HG03469 (cell line): Measurements from ENCODE around the gene CASKIN1.
A peak's percentile ranks its signal among the peaks of the same experiment; 100 is the strongest.

Experiments used
- ATAC-seq: cut with Tn5 transposase; IDR thresholded peaks from one replicate; pipeline ENCODE4 v1.9.1; 2021; ENCODE audit warnings: mild to moderate bottlenecking, moderate library complexity, moderate number of reproducible peaks; ENCODE audit not compliant: unreplicated experiment

CASKIN1 gene

DNA sequence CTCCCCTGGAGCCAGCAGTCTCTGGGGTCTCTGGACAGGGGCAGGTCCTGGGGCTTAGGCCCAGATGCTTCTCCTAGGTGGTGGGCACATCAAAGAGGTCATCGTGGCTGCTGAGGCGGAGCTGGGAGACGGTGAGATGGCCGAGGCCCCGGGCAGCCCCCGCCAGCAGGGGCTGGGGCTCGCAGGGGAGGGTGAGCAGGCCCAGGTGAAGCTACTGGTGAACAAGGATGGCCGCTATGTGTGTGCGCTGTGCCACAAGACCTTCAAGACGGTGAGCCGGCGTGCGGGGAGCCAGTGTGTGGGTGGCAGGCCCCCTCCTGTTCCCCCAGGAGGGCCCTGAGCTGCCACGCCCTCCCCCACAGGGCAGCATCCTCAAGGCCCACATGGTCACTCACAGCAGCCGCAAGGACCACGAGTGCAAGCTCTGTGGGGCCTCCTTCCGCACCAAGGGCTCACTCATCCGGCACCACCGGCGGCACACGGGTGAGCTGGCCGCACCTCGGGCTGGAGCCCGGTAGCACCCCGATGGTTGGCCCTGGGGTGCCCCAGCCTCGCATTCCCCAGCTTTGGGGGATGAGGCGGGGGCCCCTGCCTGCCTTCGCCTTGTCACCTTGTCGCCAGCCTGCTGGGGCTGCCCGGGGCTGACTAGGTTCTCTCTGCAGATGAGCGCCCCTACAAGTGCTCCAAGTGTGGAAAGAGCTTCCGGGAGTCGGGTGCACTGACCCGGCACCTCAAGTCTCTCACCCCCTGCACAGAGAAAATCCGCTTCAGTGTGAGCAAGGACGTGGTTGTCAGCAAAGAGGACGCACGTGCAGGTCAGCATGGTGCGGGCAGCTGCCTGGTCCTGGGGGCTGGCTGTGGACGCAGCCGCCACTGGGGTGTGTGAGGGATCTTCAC, 35.9 kb upstream of the CASKIN1 start:
- no peak for ATAC-seq

- no peak for ATAC-seq
These were observed 34.9 kb upstream of the CASKIN1 start for GRCh38 chr16:2231016-2231931.

GRCh38 chr16:2230376-2230775, 34.0 kb upstream of the CASKIN1 start:
- no peak for ATAC-seq

GRCh38 chr16:2229632-2230250, 33.3 kb upstream of the CASKIN1 start:
- no peak for ATAC-seq

DNA sequence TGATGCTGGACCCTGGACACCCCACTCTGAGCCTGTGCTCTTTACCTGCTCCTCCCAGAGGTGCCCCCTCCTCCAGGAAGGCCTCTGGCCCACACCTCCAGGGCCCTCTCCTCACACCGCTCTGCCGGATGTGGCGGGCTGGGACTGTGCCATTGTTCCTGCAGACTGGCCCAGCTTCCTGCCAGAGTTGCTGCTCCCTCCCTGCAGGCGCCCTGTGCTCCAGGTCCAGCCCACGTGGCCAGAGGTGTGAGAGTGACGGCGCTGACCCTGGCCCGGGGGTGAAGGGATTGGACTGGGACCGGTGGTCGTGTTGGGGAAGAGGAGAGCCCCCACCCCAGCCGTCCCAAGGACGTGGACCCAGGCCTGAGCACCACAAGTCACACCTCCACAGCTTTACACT, 32.7 kb upstream of the CASKIN1 start:
- ATAC-seq = no peak

- ATAC-seq = no peak
These were observed 31.9 kb upstream of the CASKIN1 start for GRCh38 chr16:2228161-2228824.

DNA sequence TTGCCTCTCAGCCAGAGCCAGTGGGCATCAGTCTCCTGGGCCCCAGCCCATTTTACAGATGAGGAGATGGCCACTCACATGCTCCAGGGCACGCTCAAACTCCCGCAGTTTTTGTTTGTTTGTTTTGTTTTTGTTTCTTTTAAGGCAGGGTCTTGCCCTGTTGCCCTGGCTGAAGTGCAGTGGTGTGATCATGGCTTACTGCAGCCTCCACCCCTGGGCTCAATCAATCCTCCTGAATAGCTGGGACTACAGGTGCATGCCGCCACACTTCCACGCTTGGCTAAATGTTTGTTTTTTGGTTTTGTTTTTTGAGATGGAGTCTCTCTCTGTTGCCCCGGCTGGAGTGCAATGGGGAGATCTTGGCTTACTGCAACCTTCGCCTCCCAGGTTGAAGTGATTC, 30.5 kb upstream of the CASKIN1 start:
- no peak for ATAC-seq

DNA sequence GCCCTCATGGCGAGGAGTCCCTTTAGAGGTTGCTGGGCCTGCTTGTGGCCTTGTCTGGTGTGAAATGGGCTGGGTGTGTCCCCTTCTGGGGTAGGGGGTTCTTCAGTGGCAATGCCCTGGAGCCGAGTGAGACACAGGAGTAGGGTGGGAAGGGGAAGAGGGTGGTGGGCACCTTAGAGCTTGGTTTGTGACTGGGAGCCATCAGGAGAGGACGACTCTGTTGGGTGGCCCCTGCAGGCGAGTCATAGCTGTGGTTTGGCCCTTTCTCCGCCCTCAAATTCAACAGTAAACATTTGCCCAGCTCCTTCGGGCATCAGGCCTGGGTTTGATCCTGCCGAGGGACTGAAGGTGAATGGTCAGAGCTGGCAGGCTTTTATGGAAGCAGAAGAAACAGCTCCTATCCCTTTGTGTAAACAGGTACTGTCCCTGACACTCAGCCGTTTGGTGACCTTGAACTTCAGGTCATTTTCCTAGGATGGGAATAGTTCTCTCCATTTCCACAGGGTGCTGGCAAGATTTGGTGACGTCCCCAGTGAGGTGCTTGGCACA, 29.9 kb upstream of the CASKIN1 start:
- ATAC-seq = no peak

GRCh38 chr16:2223942-2224486, 27.6 kb upstream of the CASKIN1 start:
- no peak for ATAC-seq

DNA sequence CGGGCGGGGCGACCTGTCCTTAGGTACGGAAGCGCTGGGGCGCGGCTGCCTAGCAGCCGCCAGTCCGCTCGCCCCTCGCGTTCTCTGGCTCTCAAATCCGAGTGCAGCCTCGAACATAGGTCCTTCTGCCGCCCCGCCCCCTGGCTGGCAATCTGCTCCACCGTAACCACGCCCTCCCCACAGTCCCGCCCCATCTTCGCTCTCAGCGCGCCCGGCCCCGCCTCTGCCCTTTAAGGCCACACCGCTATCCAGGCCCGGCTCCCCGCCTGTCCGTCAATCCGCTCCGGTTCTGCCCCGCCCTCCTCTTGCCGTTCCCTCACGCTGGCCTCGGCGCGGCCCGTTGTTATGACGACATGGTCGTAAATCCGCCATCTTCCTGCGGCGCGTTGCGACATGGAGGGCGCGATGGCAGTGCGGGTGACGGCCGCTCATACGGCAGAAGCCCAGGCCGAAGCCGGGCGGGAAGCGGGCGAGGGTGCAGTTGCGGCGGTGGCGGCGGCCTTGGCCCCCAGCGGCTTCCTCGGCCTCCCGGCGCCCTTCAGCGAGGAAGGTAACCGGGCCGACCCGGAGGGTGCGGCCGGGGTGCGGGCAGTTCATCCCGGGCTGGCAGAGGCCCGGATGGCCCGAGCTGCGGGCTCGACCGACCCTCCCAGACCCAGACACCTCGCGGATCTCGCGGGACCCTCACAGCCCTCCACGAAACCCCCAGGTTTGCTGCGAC, 27.0 kb upstream of the CASKIN1 start, which contains the start of gene E4F1:
E4F1 (plus strand) TSS at position 371 of the 721 bp plus-strand sequence; CDS start at position 394, 23 bp downstream.
- peak; percentile 71 for ATAC-seq

GRCh38 chr16:2216330-2216729, 19.9 kb upstream of the CASKIN1 start:
- ATAC-seq = no peak

- no peak for ATAC-seq
These were observed 18.2 kb upstream of the CASKIN1 start, which contains the start of gene PGP for GRCh38 chr16:2214719-2214968. Gene PGP, minus strand, starts transcription at chr16:2214840. Its CDS starts 63 bp downstream, at chr16:2214777.

DNA sequence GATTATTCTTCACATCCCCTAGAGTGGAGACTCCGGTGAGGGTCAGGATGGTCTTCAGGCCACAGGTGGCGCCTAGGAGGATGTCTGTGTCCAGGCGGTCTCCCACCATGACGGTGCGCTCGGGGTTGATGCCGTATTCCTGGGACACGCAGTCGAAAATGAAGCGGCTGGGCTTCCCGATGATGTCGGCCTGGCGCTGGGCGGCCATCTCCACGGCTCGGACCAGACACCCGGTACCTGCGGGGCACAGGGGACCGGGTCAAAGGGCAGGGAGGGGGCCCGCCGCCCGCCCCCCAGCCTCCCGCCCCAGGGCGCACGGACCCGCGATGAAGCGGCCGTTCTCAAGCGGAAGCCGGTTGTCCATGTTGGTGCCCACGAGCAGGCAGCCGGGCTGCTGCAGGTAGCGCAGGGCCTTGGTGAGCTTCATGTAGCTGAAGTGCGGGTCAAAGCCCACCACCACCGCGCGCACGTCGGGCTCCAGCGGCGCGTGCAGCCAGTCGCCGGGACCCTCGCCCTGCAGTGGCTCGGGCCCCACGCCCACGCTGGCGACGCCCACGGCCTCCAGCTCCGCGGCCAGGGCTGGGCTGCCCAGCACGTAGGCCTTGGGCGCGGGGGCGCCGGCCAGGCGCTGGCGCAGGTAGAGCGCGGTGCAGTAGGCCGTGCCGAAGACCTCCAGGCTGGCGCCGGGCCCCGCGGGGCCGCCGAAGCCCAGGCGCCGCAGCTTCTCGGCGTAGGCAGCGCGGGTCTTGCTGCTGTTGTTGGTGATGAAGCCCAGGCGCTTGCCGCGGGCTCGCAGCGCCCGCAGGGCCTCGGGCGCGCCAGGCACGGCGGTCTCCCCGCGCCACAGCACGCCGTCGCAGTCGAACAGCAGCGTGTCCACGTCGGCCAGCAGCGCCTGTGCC, 17.7 kb upstream of the CASKIN1 start:
- peak; percentile 4 for ATAC-seq

DNA sequence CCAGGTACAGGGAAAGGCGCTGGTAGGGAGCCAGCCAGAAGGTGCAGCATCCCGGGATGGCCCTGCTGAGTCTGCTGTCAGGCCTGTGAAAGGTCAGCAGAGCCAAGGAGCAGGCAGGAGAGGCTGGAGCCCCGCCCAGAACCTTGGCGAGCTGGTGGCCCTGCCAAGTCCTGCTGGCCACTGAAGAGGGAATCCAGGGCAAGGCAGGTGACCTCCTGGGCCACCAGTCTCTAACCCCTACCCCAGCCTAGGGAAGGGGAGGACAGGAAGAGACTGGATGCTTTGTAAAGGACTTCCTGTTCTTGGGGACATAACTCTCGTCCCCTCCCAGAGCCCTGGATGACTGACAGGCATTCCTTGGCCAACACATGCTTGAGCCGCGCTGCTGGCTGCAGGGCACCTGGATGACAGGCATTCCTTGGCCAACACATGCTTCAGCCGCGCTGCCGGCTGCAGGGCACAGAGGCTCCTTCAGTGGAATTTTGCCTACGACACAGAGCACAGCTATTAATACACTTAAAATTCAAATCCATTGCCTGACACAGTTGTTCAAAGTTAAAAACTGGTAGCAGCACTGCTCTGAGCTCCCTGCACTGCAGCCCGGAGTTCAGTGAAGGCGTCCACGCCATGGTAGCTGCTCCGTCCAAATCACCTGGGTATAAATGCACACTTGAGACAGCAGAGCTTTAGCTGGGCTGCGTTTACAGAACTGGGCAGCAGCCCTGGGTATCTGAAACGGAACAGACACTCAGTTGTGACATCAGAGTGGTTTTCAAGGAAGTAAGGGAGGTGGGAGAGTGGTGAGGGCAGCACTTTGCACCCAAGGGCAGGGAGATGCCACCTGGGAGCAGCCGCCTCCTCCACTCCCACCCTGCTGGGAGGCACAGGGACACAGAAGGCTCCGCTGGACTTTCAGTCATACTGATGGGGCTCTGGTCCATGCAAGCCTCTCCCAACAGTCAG, 16.2 kb upstream of the CASKIN1 start:
- no peak for ATAC-seq

- ATAC-seq = no peak
These were observed 15.5 kb upstream of the CASKIN1 start for GRCh38 chr16:2211923-2212347.

GRCh38 chr16:2210386-2211365, 14.3 kb upstream of the CASKIN1 start, which contains the start of gene BRICD5:
Gene BRICD5, minus strand, starts transcription at chr16:2210863. Its CDS starts 30 bp downstream, at chr16:2210833.
- ATAC-seq = no peak
